ENCODE results near the gene CSTF3.

CSTF3 gene

GRCh38 chr11:33040862-33041453, 120.3 kb downstream of the CSTF3 start:
- peak overlapping the region; percentile 84 for H3K4me3 ChIP-seq (ENCODE audit: low read depth, low read length)
- no peak for TF ChIP-seq CTCF (IDR thresholded peaks at IDR 0.05; ENCODE audit: borderline replicate concordance, insufficient read depth, low read depth, low read length)

- peak overlapping the region; percentile 84 for H3K4me3 ChIP-seq (ENCODE audit: low read depth, low read length)
- no peak for TF ChIP-seq CTCF (IDR thresholded peaks at IDR 0.05; ENCODE audit: borderline replicate concordance, insufficient read depth, low read depth, low read length)
These were observed 121.0 kb downstream of the CSTF3 start for GRCh38 chr11:33040033-33040861.

- H3K4me3 ChIP-seq (ENCODE audit: low read depth, low read length): peak within 1 kb of the TSS; percentile 84
- no peak for TF ChIP-seq CTCF (IDR thresholded peaks at IDR 0.05; ENCODE audit: borderline replicate concordance, insufficient read depth, low read depth, low read length)
These were observed 121.8 kb downstream of the CSTF3 start, which contains the start of gene TCP11L1 for GRCh38 chr11:33039274-33040032. Gene TCP11L1 (plus strand): TSS chr11:33039572. CDS start chr11:33043774, 4,202 bp downstream.

GRCh38 chr11:33035011-33035410, 126.3 kb downstream of the CSTF3 start:
- no peak for TF ChIP-seq CTCF (IDR thresholded peaks at IDR 0.05; ENCODE audit: borderline replicate concordance, insufficient read depth, low read depth, low read length)
- no peak overlapping the region for H3K4me3 ChIP-seq (ENCODE audit: low read depth, low read length)

Measured in GM12875 (cell line).